ENCODE results near the gene SKOR1. TPM values are rescaled to one million over a fixed set of nuclear protein-coding genes. Genes with fewer than 3 reads are reported as not detected.

Gene SKOR1
- total RNA-seq (2021) = 0.13 and 0.40 TPM in 2 replicates
- percentile 26 among the genes with signal in this experiment for Bru-seq, nascent RNA
- BruChase-seq, experiment 1, labeled RNA remaining after a 2-hour chase = percentile 33 among the genes with signal in this experiment
- BruChase-seq, experiment 2, labeled RNA remaining after a 6-hour chase = percentile 31 among the genes with signal in this experiment
- long read RNA-seq, partial matches to known transcripts = 0 of 1 reads
- long read RNA-seq, other reads (novel, unspliced or antisense) = 1 of 1 reads

GRCh38 chr15:67824976-67825880, at the start of gene SKOR1:
TSS of gene SKOR1 (plus strand) at chr15:67825509. CDS start at chr15:67825603, 94 bp downstream.
- no peaks in the 10 kb centered on the region for H3K27me3 ChIP-seq (ENCODE audit: insufficient read depth, low read depth)
- no peak for DNase-seq
- no TSS peak for BruUV-seq (replicated peaks)
- H2AFZ ChIP-seq = no peak within 1 kb of the TSS
- CTCF ChIA-PET = no interaction called here
- intact Hi-C loops (cut with micrococcal nuclease; ENCODE audit: unreplicated experiment) = no loop called here
- no peaks in the 10 kb centered on the region for H3K4me1 ChIP-seq (replicated peaks; ENCODE audit: insufficient read depth)
- H3K4me2 ChIP-seq = no peak within 1 kb of the TSS
- H3K9me2 ChIP-seq (ENCODE audit: insufficient read depth) = no peaks in the 10 kb centered on the region
- POLR2A ChIA-PET (ENCODE audit: unreplicated experiment) = no interaction called here
- H3K79me2 ChIP-seq (ENCODE audit: low read depth) = no peaks in the 10 kb centered on the region
- H3K4me3 ChIP-seq = no peak within 1 kb of the TSS
- TF ChIP-seq CTCF (conservative IDR thresholded peaks at IDR 0.05) (no peak), EZH2 (IDR thresholded peaks at IDR 0.05; ENCODE audit: low read depth) (no peak)
- no peaks in the 10 kb centered on the region for H3K9me3 ChIP-seq (ENCODE audit: insufficient read depth, low read depth)
- no peak within 1 kb of the TSS for H3K27ac ChIP-seq
- H3F3A ChIP-seq (ENCODE audit: insufficient read depth, low read depth) = no peaks in the 10 kb centered on the region
- H4K20me1 ChIP-seq (ENCODE audit: insufficient read depth) = no peaks in the 10 kb centered on the region
- H3K36me3 ChIP-seq (ENCODE audit: low read depth) = no peaks in the 10 kb centered on the region

GRCh38 chr15:67775998-67776397, 49.3 kb upstream of the SKOR1 start:
- no peaks in the 10 kb centered on the region for H3K4me1 ChIP-seq (replicated peaks; ENCODE audit: insufficient read depth)
- H3K27ac ChIP-seq = no peak overlapping the region
- H3K79me2 ChIP-seq (ENCODE audit: low read depth) = no peaks in the 10 kb centered on the region
- no peak for DNase-seq
- no TSS peak for BruUV-seq (replicated peaks)
- H3K36me3 ChIP-seq (ENCODE audit: low read depth) = no peaks in the 10 kb centered on the region
- no peak overlapping the region for H2AFZ ChIP-seq
- ChIA-PET POLR2A (ENCODE audit: unreplicated experiment) (no interaction called here), CTCF (no interaction called here)
- H4K20me1 ChIP-seq (ENCODE audit: insufficient read depth) = no peaks in the 10 kb centered on the region
- H3K4me3 ChIP-seq = no peak overlapping the region
- H3K9me3 ChIP-seq (ENCODE audit: insufficient read depth, low read depth) = no peaks in the 10 kb centered on the region
- no peaks in the 10 kb centered on the region for H3F3A ChIP-seq (ENCODE audit: insufficient read depth, low read depth)
- H3K9me2 ChIP-seq (ENCODE audit: insufficient read depth) = no peaks in the 10 kb centered on the region
- intact Hi-C loops (cut with micrococcal nuclease; ENCODE audit: unreplicated experiment) = no loop called here
- no peak overlapping the region for H3K4me2 ChIP-seq
- no peak for TF ChIP-seq CTCF (conservative IDR thresholded peaks at IDR 0.05)
- no peak for TF ChIP-seq EZH2 (IDR thresholded peaks at IDR 0.05; ENCODE audit: low read depth)
- H3K27me3 ChIP-seq (ENCODE audit: insufficient read depth, low read depth) = no peaks in the 10 kb centered on the region

GRCh38 chr15:67776600-67776999, 48.7 kb upstream of the SKOR1 start:
- no peaks in the 10 kb centered on the region for H3K9me3 ChIP-seq (ENCODE audit: insufficient read depth, low read depth)
- BruUV-seq (replicated peaks) = no TSS peak
- no peaks in the 10 kb centered on the region for H3K4me1 ChIP-seq (replicated peaks; ENCODE audit: insufficient read depth)
- no peaks in the 10 kb centered on the region for H3K27me3 ChIP-seq (ENCODE audit: insufficient read depth, low read depth)
- no peak for DNase-seq
- no peaks in the 10 kb centered on the region for H3K79me2 ChIP-seq (ENCODE audit: low read depth)
- TF ChIP-seq EZH2 (IDR thresholded peaks at IDR 0.05; ENCODE audit: low read depth) (no peak), CTCF (conservative IDR thresholded peaks at IDR 0.05) (no peak)
- ChIA-PET POLR2A (ENCODE audit: unreplicated experiment) (no interaction called here), CTCF (interaction anchor here (0.6 kb wide), 1 partner anchor 380 kb away, joined by 3 read pairs; no protein-coding TSS in a partner anchor)
- H4K20me1 ChIP-seq (ENCODE audit: insufficient read depth) = no peaks in the 10 kb centered on the region
- H2AFZ ChIP-seq = no peak overlapping the region
- H3K4me2 ChIP-seq = no peak overlapping the region
- intact Hi-C loops (cut with micrococcal nuclease; ENCODE audit: unreplicated experiment) = no loop called here
- H3K4me3 ChIP-seq = no peak overlapping the region
- H3K9me2 ChIP-seq (ENCODE audit: insufficient read depth) = no peaks in the 10 kb centered on the region
- H3F3A ChIP-seq (ENCODE audit: insufficient read depth, low read depth) = no peaks in the 10 kb centered on the region
- no peaks in the 10 kb centered on the region for H3K36me3 ChIP-seq (ENCODE audit: low read depth)
- H3K27ac ChIP-seq = no peak overlapping the region

Data from PC-9 (cell line).